Stimulated activated naive CD4-positive, alpha-beta T cell treated with Interleukin-2 at 50 U/mL for 16 hours (primary cell): ENCODE results near the gene IGHMBP2.

Experiments
- DNase-seq: peaks from one replicate; lab custom pipeline; 2025; lab: John Stamatoyannopoulos, UW

IGHMBP2 gene

GRCh38 chr11:68982134-68982533 is 78.4 kb downstream of the IGHMBP2 start:
- no peak for DNase-seq

- no peak for DNase-seq
These were observed 80.1 kb downstream of the IGHMBP2 start for GRCh38 chr11:68983801-68984200.

- DNase-seq: no peak
These were observed 83.5 kb downstream of the IGHMBP2 start for GRCh38 chr11:68987211-68987610.

GRCh38 chr11:68988491-68988890 is 84.8 kb downstream of the IGHMBP2 start:
- no peak for DNase-seq
